A673 (cell line): Measurements from ENCODE around the gene RAN. TPM values are rescaled to one million over a fixed set of nuclear protein-coding genes. Genes with fewer than 3 reads are reported as not detected.

Experiments used
- BruUV-seq: library from RNA; stranded (reverse); fragments of 400-500 nt; replicated peaks from 2 replicates; lab custom pipeline; 2021; lab: Mats Ljungman, UMichigan
- CTCF ChIA-PET: fragments of 300-600 bp; sonication (Branson Sonifier 250); formaldehyde crosslinking; loops from one replicate; lab custom pipeline; 2022; ENCODE audit warnings: antibody characterized with exemption; lab: Charles Lee
- POLR2A ChIA-PET: fragments of 300-600 bp; sonication (Branson Sonifier 250); formaldehyde crosslinking; loops from one replicate; lab custom pipeline; 2022; ENCODE audit warnings: antibody characterized with exemption; ENCODE audit not compliant: low non-redundant PET; lab: Charles Lee
- DNase-seq: peaks from one replicate; pipeline ENCODE4 v3.0.0-alpha.2; 2015; ENCODE audit warnings: low spot score
- H3K27ac ChIP-seq: fragments of 200-600 bp; sonication (generic); 2 replicates; pipeline ENCODE4 v1.5.1; 2016; ENCODE audit warnings: mixed run types, low read depth, mild to moderate bottlenecking, mixed read lengths, antibody characterized with exemption, low read length; ENCODE audit not compliant: poor library complexity, severe bottlenecking
- H3K27me3 ChIP-seq: fragments of 200-600 bp; sonication (generic); replicated peaks from 2 replicates; pipeline ENCODE4 v1.6.1; 2017; ENCODE audit warnings: mixed run types, low read depth, mild to moderate bottlenecking, mixed read lengths, antibody characterized with exemption, low read length; ENCODE audit not compliant: insufficient read depth, poor library complexity
- H3K36me3 ChIP-seq: fragments of 200-600 bp; sonication (generic); 2 replicates; pipeline ENCODE4 v1.6.1; 2016; ENCODE audit warnings: mixed run types, mild to moderate bottlenecking, mixed read lengths, antibody characterized with exemption, low read length; ENCODE audit not compliant: insufficient read depth, poor library complexity, severe bottlenecking
- H3K4me1 ChIP-seq: fragments of 200-600 bp; sonication (generic); 2 replicates; pipeline ENCODE4 v1.6.1; 2017; ENCODE audit warnings: mixed run types, mild to moderate bottlenecking, mixed read lengths, antibody characterized with exemption, low read length; ENCODE audit not compliant: insufficient read depth, poor library complexity, severe bottlenecking
- H3K4me3 ChIP-seq: fragments of 200-600 bp; sonication (generic); 2 replicates; pipeline ENCODE4 v1.5.1; 2016; ENCODE audit warnings: low read depth, mixed run types, mild to moderate bottlenecking, mixed read lengths, low read length; ENCODE audit not compliant: poor library complexity, severe bottlenecking
- H3K9me3 ChIP-seq: fragments of 200-600 bp; sonication (generic); 2 replicates; pipeline ENCODE4 v1.6.1; 2016; ENCODE audit warnings: mixed run types, low read depth, mild to moderate bottlenecking, mixed read lengths, antibody characterized with exemption, low read length; ENCODE audit not compliant: poor library complexity, severe bottlenecking
- CTCF ChIP-seq: fragments of 300-800, 200-600 bp; sonication (generic); conservative IDR thresholded peaks from 2 replicates; pipeline ENCODE4 v1.5.1; 2017; ENCODE audit warnings: low read depth, mild to moderate bottlenecking, antibody characterized with exemption, low read length, moderate library complexity, mixed read lengths
- EZH2 ChIP-seq: fragments of 200-600 bp; sonication (generic); IDR thresholded peaks from 2 replicates; pipeline ENCODE4 v1.6.1; 2017; ENCODE audit warnings: borderline replicate concordance, low read depth, mild to moderate bottlenecking, mixed read lengths, antibody characterized with exemption, low read length; ENCODE audit not compliant: poor library complexity, severe bottlenecking
- intact Hi-C: fragments of 100-400 bp; cut with micrococcal nuclease; formaldehyde crosslinking; loops from one replicate; pipeline ENCODE4 v1.10.0; 2022; ENCODE audit not compliant: unreplicated experiment
- total RNA-seq: library from RNA; stranded (reverse); gene quantifications from 2 replicates; pipeline ENCODE4 v1.2.3, GENCODE V29; 2021

The RAN gene
- total RNA-seq, 1 experiment from 2014 or later = 1,894 TPM

GRCh38 chr12:130876297-130876696 lies 4.4 kb downstream of the RAN start:
- no peak overlapping the region for H3K27ac ChIP-seq
- no peak overlapping the region for H3K4me3 ChIP-seq
- DNase-seq = no peak
- no peaks in the 10 kb centered on the region for H3K9me3 ChIP-seq
- H3K27me3 ChIP-seq = no peaks in the 10 kb centered on the region
- peaks cover 53% of the 10 kb centered on the region for H3K36me3 ChIP-seq
- BruUV-seq = no TSS peak
- CTCF ChIA-PET = no interaction called here
- POLR2A ChIA-PET = no interaction called here
- TF ChIP-seq EZH2 (no peak), CTCF (no peak)
- intact Hi-C loops = no loop called here
- peaks cover 11% of the 10 kb centered on the region for H3K4me1 ChIP-seq

DNA sequence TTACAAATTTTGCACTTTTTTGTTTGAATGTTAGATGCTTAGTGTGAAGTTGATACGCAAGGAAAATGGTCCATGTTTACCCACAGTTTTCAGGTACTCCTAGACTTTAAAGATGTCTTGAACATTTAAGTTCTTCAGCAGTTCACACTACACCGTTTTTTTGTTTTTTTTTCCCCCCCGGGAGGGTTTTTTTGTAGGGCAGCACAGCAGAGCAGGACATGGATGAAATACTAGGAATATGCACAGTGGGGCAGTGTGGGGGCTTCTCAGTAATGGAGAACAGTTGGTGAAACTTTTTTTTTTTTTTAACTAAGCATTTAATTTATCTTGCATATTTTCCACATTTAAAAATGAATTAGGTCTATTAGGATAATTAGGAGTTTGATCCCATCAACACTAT lies 4.9 kb downstream of the RAN start:
- Histone ChIP-seq H3K4me1 (peaks cover 10% of the 10 kb centered on the region), H3K27ac (no peak overlapping the region), H3K36me3 (peaks cover 53% of the 10 kb centered on the region), H3K4me3 (no peak overlapping the region), H3K27me3 (no peaks in the 10 kb centered on the region), H3K9me3 (no peaks in the 10 kb centered on the region)
- no peak for DNase-seq
- ChIA-PET POLR2A (interaction anchor here (0.7 kb wide), 1 partner anchor 15 kb away, joined by 10 read pairs; no protein-coding TSS in a partner anchor), CTCF (no interaction called here)
- BruUV-seq = no TSS peak
- intact Hi-C loops = no loop called here
- TF ChIP-seq CTCF (0 out of 2 replicates have a peak, but pooled peaks have one; percentile 21), EZH2 (no peak)

GRCh38 chr12:130877333-130877732 lies 5.5 kb downstream of the RAN start:
- Histone ChIP-seq H3K36me3 (peaks cover 53% of the 10 kb centered on the region), H3K4me3 (no peak overlapping the region), H3K4me1 (peaks cover 10% of the 10 kb centered on the region), H3K27ac (no peak overlapping the region), H3K9me3 (no peaks in the 10 kb centered on the region), H3K27me3 (no peaks in the 10 kb centered on the region)
- intact Hi-C loops = no loop called here
- BruUV-seq = no TSS peak
- ChIA-PET POLR2A (interaction anchor here (0.7 kb wide), 1 partner anchor 15 kb away, joined by 10 read pairs; no protein-coding TSS in a partner anchor), CTCF (no interaction called here)
- TF ChIP-seq CTCF = no peak
- TF ChIP-seq EZH2 = no peak
- DNase-seq = no peak
